OCI-LY3 (cell line): ENCODE results near the gene CALML4.

ENCODE experiments used
- H2AFZ ChIP-seq: fragments of 200-600, 300-600 bp; shearing (Covaris generic); 2 replicates; pipeline ENCODE4 v1.6.0; 2014; ENCODE audit warnings: antibody characterized with exemption, low read depth, low read length
- H3K27ac ChIP-seq: fragments of 200-600, 300-600 bp; sonication (generic); 2 replicates; pipeline ENCODE4 v1.5.1; 2014; ENCODE audit warnings: mild to moderate bottlenecking, low read length, moderate library complexity, mixed read lengths
- H3K27me3 ChIP-seq: fragments of 200-600, 300-600 bp; sonication (generic); 2 replicates; pipeline ENCODE4 v1.6.1; 2014; ENCODE audit warnings: low read depth, low read length, mixed read lengths
- H3K36me3 ChIP-seq: fragments of 200-600, 300-600 bp; sonication (generic); replicated peaks from 2 replicates; pipeline ENCODE3; 2014; ENCODE audit warnings: low read depth, low read length, mixed read lengths
- H3K4me1 ChIP-seq: fragments of 300-600, 200-600 bp; sonication (generic); 2 replicates; pipeline ENCODE4 v1.6.1; 2014; ENCODE audit warnings: low read length, mixed read lengths
- H3K4me2 ChIP-seq: fragments of 200-600, 300-600 bp; sonication (generic); 2 replicates; pipeline ENCODE4 v1.6.1; 2014; ENCODE audit warnings: low read length, mixed read lengths
- H3K4me3 ChIP-seq: fragments of 300-600, 200-600 bp; sonication (generic); 2 replicates; pipeline ENCODE4 v1.5.1; 2014; ENCODE audit warnings: antibody characterized with exemption, mild to moderate bottlenecking, low read length, moderate library complexity
- H3K79me2 ChIP-seq: fragments of 300-600, 200-600 bp; shearing (Covaris generic); 2 replicates; pipeline ENCODE4 v1.6.1; 2014; ENCODE audit warnings: mild to moderate bottlenecking, low read length, mixed read lengths
- H3K9ac ChIP-seq: fragments of 300-600, 200-600 bp; shearing (Covaris generic); 2 replicates; pipeline ENCODE4 v1.6.0; 2014; ENCODE audit warnings: mild to moderate bottlenecking, low read length, moderate library complexity
- H3K9me3 ChIP-seq: fragments of 200-600, 300-600 bp; shearing (Covaris generic); 2 replicates; pipeline ENCODE4 v1.6.1; 2014; ENCODE audit warnings: low read length, mixed read lengths; ENCODE audit not compliant: insufficient read depth
- H4K20me1 ChIP-seq: fragments of 200-600, 300-600 bp; sonication (generic); 2 replicates; pipeline ENCODE4 v1.6.1; 2016; ENCODE audit warnings: low read length, mixed read lengths; ENCODE audit not compliant: insufficient read depth
- CTCF ChIP-seq: fragments of 200-600, 300-600 bp; sonication (generic); IDR thresholded peaks from 2 replicates; pipeline ENCODE4 v1.5.1; 2014; ENCODE audit warnings: antibody characterized with exemption, low read length, low read depth
- EZH2phosphoT487 ChIP-seq: fragments of 200-600 bp; shearing (Covaris generic); IDR thresholded peaks from 2 replicates; pipeline ENCODE4 v1.6.1; 2018; ENCODE audit warnings: antibody characterized with exemption, mixed run types, low read depth

Gene CALML4

GRCh38 chr15:68230157-68231100, 25.3 kb upstream of the CALML4 start:
- TF ChIP-seq EZH2phosphoT487 (no peak), CTCF (peak; percentile 38)
- H3K27me3 ChIP-seq, result no peaks in the 10 kb centered on the region
- peak overlapping the region; percentile 95 for H3K4me2 ChIP-seq
- H3K36me3 ChIP-seq, result no peaks in the 10 kb centered on the region
- H3K27ac ChIP-seq, result peak overlapping the region; percentile 70
- no peaks in the 10 kb centered on the region for H3K9me3 ChIP-seq
- peak overlapping the region; percentile 98 for H3K9ac ChIP-seq
- H3K79me2 ChIP-seq, result peaks cover 45% of the 10 kb centered on the region
- H3K4me3 ChIP-seq, result peak overlapping the region; percentile 96
- peaks cover 13% of the 10 kb centered on the region for H4K20me1 ChIP-seq
- H3K4me1 ChIP-seq, result peaks cover 32% of the 10 kb centered on the region
- H2AFZ ChIP-seq, result peak overlapping the region; percentile 88

- peak within 1 kb of the TSS; percentile 98 for H3K9ac ChIP-seq
- H3K4me3 ChIP-seq, result peak within 1 kb of the TSS; percentile 96
- peak within 1 kb of the TSS; percentile 70 for H3K27ac ChIP-seq
These were observed 24.4 kb upstream of the CALML4 start, which contains the start of gene CLN6 for GRCh38 chr15:68229386-68230156. Gene CLN6 (minus strand): TSS chr15:68229728. CDS start chr15:68229584, 144 bp downstream.

GRCh38 chr15:68228971-68229385, 23.8 kb upstream of the CALML4 start:
- Histone ChIP-seq H3K9ac (peak overlapping the region; percentile 98), H3K27me3 (no peaks in the 10 kb centered on the region), H3K9me3 (no peaks in the 10 kb centered on the region), H3K4me2 (peak overlapping the region; percentile 95), H3K4me1 (peaks cover 40% of the 10 kb centered on the region), H3K36me3 (peaks cover 8% of the 10 kb centered on the region), H2AFZ (peak overlapping the region; percentile 56; the same call in 1 of the 2 replicates), H3K79me2 (peaks cover 59% of the 10 kb centered on the region), H4K20me1 (peaks cover 20% of the 10 kb centered on the region), H3K27ac (peak overlapping the region; percentile 70), H3K4me3 (peak overlapping the region; percentile 96)
- TF ChIP-seq CTCF (no peak), EZH2phosphoT487 (no peak)

More at GRCh38 chr15:68229386-68230156, 24.4 kb upstream of the CALML4 start, which contains the start of gene CLN6:
- Histone ChIP-seq H4K20me1 (peaks cover 17% of the 10 kb centered on the region), H3K9me3 (no peaks in the 10 kb centered on the region), H3K79me2 (peaks cover 53% of the 10 kb centered on the region), H3K4me1 (peaks cover 40% of the 10 kb centered on the region), H3K36me3 (peaks cover 5% of the 10 kb centered on the region), H3K4me2 (peak within 1 kb of the TSS; percentile 95), H3K27me3 (no peaks in the 10 kb centered on the region), H2AFZ (peak within 1 kb of the TSS; percentile 93)
- TF ChIP-seq CTCF (no peak), EZH2phosphoT487 (no peak)
